GM18868 (cell line): ENCODE results near the gene EXT2.

ENCODE experiments used
- ATAC-seq: cut with Tn5 transposase; IDR thresholded peaks from one replicate; pipeline ENCODE4 v1.9.1; 2021; ENCODE audit warnings: mild to moderate bottlenecking, moderate library complexity; ENCODE audit not compliant: unreplicated experiment

The EXT2 gene

GRCh38 chr11:44235765-44236201 lies 140.3 kb downstream of the EXT2 start:
- ATAC-seq: no peak

DNA sequence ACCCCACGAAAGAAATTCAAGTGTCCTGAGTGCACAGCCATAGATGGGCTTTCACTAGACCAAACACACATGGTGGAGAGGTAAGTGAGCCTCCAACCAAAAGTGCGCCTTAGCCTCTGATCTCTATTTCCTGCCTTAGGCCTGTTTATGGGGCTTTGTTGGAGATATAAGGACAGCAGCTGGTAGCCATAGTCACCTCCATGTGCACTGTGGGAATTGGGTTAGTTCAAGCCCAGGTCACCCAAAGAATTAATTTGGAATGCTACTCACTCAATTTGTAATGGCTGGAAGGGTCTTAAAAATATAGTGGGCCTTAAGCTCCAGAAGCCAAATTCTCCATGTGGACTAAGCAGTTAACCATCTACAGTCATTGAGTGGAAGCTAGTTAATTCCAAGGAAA lies 140.8 kb downstream of the EXT2 start:
- no peak for ATAC-seq

DNA sequence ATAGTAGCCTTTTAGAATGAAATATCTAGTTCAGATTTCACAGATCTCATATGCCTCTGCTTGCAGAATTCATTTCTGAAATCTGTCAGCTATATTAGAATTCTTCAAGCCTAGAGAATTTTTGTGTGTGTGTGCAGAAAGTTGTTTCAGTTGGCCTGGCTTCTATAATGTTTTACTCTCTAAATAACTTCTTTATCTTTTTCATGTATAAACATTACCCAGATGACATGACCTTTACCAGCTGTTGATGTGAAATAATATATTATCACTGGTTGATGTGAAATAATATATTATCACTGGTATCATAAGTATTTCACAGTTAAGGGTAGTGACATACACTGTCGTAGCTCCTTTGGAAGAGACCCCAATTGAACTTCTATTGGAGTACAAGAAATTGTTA lies 141.7 kb downstream of the EXT2 start:
- ATAC-seq: no peak

DNA sequence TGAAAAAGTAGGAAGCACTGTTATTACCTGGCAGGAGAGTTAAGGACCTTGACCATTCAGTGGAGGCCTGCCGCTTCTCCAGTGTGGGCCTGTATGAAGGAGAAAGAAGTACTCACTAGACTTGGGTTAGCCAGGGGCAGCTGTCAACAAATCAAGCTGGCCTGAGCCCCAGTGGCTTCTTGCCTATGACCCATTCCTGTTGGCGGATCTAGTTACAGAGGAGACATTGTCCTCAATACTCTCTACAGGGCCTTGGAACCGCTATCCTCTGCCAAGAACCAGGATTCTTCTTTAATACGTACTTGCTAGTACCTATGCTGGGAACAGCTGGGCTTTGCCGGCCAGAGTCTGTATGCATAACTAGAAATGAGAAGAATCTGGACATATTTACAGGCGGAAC lies 146.4 kb downstream of the EXT2 start:
- ATAC-seq: no peak

DNA sequence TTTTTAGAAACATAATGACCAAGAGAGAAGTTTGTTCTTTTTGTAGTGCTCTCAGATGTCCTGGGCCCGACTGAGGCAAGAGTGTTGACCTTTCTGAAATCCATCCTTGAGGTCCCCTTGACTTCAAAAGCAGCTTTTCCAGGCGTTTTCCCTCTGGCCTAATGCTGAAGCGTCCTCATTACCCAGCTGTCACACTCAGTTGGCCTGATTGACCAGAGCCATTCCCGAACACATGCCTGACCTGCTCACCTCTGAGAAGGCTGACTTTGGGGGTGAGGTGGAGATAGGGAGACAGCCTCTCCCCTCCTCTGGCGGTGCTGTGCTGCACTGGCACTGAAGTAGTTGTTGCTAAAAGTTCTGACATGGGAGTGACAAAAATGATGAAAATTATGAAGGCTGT lies 147.6 kb downstream of the EXT2 start:
- ATAC-seq: no peak

DNA sequence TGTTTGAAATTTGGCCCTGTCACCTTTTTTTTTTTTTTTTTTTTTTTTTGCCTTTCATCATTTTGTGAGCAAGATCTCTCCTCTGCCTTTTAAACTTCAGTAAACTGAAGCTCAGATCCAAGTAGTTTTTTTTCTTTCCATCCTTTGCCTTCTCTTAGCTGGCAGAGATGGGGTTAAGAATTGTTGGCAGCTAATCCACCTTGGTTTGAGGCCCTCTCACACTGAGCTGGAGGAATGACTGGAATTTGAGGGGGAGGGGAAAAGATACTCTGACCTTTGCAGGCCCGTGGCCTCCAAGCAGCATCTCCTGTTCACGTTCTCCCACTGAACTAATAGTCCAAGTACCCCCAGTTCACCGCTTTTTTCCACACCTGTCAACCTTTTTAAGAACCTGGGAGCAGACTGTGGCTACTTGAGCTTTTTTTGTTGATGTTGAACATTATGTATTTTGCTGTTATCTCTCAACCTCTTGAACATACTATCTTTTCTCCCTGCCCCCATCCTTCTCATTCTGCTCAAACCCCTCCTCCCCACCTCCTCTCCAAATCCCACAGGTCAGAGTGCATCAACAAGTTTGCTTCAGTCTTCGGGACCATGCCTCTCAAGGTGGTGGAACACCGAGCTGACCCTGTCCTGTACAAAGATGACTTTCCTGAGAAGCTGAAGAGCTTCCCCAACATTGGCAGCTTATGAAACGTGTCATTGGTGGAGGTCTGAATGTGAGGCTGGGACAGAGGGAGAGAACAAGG lies 148.3 kb downstream of the EXT2 start:
- ATAC-seq: no peak

DNA sequence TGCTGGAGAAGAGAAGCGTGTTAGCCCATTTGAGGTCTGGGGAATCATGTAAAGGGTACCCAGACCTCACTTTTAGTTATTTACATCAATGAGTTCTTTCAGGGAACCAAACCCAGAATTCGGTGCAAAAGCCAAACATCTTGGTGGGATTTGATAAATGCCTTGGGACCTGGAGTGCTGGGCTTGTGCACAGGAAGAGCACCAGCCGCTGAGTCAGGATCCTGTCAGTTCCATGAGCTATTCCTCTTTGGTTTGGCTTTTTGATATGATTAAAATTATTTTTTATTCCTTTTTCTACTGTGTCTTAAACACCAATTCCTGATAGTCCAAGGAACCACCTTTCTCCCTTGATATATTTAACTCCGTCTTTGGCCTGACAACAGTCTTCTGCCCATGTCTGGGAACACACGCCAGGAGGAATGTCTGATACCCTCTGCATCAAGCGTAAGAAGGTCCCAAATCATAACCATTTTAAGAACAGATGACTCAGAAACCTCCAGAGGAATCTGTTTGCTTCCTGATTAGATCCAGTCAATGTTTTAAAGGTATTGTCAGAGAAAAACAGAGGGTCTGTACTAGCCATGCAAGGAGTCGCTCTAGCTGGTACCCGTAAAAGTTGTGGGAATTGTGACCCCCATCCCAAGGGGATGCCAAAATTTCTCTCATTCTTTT lies 149.3 kb downstream of the EXT2 start:
- no peak for ATAC-seq

DNA sequence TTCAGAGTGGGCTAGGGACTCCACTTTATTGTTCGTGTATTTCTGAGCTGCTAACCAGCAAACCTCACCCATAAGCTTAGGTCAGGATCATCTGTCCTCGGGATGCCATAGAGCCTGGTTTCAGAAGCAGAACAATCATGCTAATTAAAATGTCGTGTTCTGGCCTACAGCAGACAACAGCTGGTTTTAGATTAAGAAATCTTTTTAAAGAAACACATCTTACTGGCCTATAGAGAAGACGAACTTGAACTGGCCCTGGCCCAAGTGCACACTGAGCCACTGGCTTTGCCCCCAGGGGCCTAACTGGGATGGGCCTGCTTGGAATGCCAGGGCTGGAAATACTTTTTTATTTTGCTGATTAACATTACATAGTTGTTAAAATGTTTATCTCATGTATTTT lies 151.2 kb downstream of the EXT2 start:
- no peak for ATAC-seq

GRCh38 chr11:44247508-44247907 lies 152.0 kb downstream of the EXT2 start:
- ATAC-seq: no peak

DNA sequence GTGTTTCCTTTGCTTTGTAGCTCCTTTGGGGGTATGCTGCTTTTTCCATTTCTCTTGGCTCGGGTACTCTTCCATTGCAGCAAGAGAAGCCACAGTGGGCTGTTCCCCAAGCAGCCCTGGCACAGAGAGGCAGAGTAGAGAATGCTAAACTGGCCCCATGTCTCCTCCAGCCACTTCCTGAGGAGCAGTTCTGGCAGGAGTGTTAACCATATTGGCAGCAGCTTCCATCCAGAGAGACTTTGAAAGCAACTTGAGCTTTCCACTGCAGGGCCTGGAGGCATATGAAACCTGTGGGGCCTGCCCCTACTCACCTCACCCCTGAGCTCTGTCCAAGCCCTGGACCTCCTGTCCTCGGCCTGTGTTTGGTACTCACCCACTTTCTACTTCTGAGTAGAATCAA lies 152.6 kb downstream of the EXT2 start:
- no peak for ATAC-seq

DNA sequence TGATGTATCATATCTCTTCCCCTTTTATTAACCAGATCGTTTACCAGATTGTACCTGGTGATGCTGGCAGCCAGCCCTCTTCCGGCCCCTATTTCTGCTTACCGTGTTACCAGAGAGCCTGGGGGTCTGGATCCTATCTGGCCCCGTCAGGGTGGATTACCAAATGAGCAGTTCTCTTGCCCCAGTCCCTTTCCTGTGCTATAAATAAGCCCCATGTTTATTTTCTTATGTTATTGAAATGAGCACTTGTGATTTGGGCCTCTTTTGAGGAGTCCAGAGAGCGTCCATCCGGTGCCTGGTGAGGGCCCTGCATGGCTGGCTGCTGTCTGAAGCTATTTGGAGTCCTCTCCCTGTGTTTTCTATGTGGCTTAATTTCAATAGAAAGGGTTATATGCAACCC lies 154.9 kb downstream of the EXT2 start:
- ATAC-seq: no peak

DNA sequence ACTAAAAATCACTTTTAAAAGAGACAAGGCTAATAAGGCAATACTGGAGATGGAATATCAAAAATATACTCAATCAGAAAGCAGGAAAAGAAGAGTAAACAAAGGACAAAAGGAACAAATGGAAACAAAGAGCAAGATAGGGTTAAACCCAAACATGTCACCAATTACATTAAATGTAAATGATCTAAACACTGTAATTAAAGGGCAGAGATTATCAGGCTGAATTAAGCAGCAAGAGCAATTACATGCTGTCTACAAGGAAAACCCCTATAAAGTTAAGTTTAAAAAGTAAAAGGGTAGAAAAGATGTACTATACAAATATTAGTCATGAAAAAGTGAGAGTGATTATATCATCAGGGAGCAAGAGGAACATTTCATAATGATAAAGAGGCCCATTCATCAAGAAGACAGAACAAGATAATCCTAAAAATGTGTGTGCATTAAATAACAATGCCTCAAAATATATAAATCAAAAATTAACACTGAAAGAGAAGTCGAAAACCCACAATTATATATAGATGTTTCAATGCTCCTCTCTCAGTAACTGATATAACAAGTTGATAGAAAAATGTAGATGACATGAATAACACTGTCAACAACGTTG lies 157.6 kb downstream of the EXT2 start:
- no peak for ATAC-seq

- ATAC-seq: no peak
Observed at GRCh38 chr11:44255406-44256071, 160.1 kb downstream of the EXT2 start.

DNA sequence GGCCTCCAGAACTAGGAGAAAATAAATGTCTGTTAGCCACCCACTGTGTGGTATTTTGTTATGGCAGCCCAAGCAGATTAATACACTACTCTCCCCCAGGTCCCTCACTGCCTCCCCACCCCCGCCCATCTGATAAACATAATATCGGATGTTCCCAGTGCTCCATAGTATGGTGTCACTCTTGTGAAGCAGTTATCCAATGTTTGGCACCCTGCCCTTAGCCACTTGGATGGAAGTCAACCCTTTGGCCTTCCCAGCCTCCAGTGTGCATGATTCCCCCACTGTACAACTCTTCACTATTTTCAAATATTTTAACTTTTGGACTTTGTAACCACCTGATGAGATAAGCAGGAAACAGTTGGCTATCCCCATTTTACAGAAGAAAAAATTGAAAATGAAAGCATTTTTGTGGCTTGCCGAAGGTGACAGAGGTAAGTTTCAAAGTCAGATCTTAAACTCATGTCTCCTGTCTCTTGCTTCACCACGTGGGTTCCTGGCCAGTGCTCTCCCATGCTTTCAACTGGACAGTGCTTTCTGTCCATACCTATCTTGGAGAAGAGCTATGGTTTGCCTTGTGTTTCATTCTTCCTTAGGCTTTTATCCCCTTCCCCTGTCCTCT lies 161.3 kb downstream of the EXT2 start:
- ATAC-seq: no peak

- ATAC-seq: no peak
Observed at GRCh38 chr11:44257338-44258189, 162.1 kb downstream of the EXT2 start.

- ATAC-seq: no peak
Observed at GRCh38 chr11:44258190-44258489, 162.7 kb downstream of the EXT2 start.

DNA sequence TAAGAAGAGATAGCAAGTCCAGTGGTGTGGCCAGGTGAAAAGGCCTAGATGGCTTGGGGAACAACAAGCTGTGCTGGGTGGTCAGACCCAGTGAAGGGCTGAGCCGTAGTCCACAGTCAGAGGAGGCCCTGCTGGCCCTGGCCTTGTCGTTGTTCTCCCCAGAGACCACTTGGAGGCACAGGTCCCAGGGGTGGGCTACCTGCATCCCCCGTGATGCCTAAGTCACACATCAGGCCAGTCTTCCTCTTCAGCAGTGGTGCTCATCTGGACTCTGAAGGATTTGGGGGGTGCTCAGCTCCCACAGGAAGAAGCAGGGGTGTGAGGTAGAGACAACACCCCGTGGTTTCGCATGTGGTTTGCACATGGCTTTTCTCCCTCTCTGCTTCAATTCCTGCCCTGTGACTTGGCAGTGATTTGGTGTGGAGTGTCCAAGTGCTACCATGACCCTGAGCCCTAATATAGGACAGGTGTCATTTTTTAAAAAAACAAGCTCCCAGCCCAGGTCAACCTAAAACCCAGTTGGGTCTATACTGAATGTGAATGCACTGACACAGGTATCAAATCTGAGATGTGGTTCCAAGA lies 163.5 kb downstream of the EXT2 start:
- ATAC-seq: no peak

GRCh38 chr11:44260081-44260480 lies 164.6 kb downstream of the EXT2 start:
- ATAC-seq: no peak

DNA sequence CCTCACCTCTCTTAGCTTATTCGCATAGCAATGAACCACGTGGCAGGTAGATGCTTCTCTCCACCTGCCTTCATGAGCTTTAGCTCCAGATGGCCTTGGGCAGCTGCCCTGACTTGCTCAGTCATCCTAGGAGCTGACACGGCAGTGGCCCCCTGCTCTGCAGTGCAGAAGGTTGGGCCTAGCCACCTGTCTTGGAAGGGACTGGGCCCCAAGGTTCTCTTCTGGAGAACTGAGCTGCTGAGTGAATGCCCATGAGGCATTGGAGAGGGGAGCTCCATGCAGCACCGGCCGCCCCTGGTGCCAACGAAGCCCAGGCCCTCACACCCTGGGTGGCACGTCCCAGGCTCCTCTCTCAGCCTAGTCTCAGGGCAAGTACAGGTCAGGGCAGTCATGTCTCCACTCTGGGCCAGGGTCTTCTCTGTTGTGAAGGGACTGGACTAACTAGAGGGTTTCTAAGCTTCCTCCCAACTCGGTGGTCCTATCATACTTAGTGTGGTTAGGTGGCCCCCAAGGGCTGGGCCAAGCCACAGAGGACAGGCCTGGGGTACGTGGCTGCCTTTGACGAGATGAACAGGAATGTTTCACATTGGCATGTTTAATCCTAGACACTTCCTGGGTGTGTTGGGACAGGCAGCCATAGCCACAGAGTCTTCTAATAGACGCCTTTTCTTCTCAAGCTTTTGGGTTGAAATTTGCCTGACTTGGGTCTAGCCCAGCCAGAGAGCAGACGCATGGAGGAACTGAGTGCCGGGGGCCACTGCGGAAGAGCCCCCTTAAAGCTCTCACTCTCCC lies 166.5 kb downstream of the EXT2 start:
- ATAC-seq: no peak
